Kidney (tissue), 14 donors: ENCODE data around the gene URB2. TPM values are rescaled to one million over a fixed set of nuclear protein-coding genes. Genes with fewer than 3 reads are reported as not detected.

Experiments
- DNase-seq, 5 donors: peaks; one replicate each; pipeline ENCODE4 v3.0.0-alpha.2; 2013 to 2020
- FAIRE-seq: peaks from 2 replicates; lab custom pipeline; 2012; peaks lifted over from hg19 to GRCh38; lab: Jason Lieb, UNC
- H3K27ac ChIP-seq, 2 donors: one replicate each; pipeline ENCODE4 v1.7.0; 2013; ENCODE audit warnings: low read depth in 2 of 2, low read length in 2 of 2, inconsistent platforms in 1 of 2
- H3K27me3 ChIP-seq: one replicate; pipeline ENCODE4 v1.7.1; 2013; ENCODE audit warnings: low read length, inconsistent platforms; ENCODE audit not compliant: control insufficient read depth, insufficient read depth
- H3K36me3 ChIP-seq, 3 donors: one replicate each; pipeline versions ENCODE4 v1.7.0 to v1.7.1; 2013; ENCODE audit warnings: low read length in 3 of 3, control low read depth in 1 of 3, inconsistent platforms in 1 of 3; ENCODE audit not compliant: insufficient read depth in 3 of 3, control insufficient read depth in 2 of 3
- H3K4me1 ChIP-seq, 3 donors: one replicate each; pipeline versions ENCODE4 v1.7.0 to v1.7.1; 2013; ENCODE audit warnings: low read length in 3 of 3, inconsistent platforms in 1 of 3, low read depth in 1 of 3; ENCODE audit not compliant: control insufficient read depth in 2 of 3, insufficient read depth in 2 of 3
- H3K4me3 ChIP-seq, 3 donors: one replicate each; pipeline versions ENCODE4 v1.7.0 to v1.8.1; 2013; ENCODE audit warnings: low read length in 3 of 3, control low read depth in 1 of 3, inconsistent platforms in 1 of 3
- H3K9ac ChIP-seq, 3 donors: one replicate each; pipeline versions ENCODE4 v1.7.0 to v1.7.1; 2013; ENCODE audit warnings: low read length in 3 of 3, control low read depth in 1 of 3, inconsistent platforms in 1 of 3
- H3K9me3 ChIP-seq, 3 donors: one replicate each; pipeline versions ENCODE4 v1.7.0 to v1.7.1; 2013; ENCODE audit warnings: low read length in 3 of 3, control low read depth in 1 of 3, inconsistent platforms in 1 of 3; ENCODE audit not compliant: control insufficient read depth in 2 of 3, insufficient read depth in 1 of 3
- intact Hi-C: fragments of 100-400 bp; cut with DNase I; formaldehyde crosslinking; loops from one replicate; pipeline ENCODE4 v1.11.1; 2022
- polyA plus RNA-seq: library from polyadenylated mRNA; stranded (reverse); fragments of 350-450 nt; fragmentation: Illumina TruSeq; extraction: RNeasy Lipid Tissue Mini Kit (QIAGEN cat#74804); gene quantifications from one replicate; pipeline ENCODE4 v1.2.3, GENCODE V29; 2014; ENCODE audit warnings: low read depth, low replicate concordance; ENCODE audit not compliant: insufficient read depth
- total RNA-seq: library from RNA; stranded (reverse); fragmentation: NEBNext Ultra II Directional; extraction: Animal tissue kit (Norgen Biotek cat#: 25700); gene quantifications from one replicate; pipeline ENCODE4 v1.2.1, GENCODE V29; 2021
- TF ChIP-seq, protein P1 (sequence below): IDR thresholded peaks from 3 replicates; pipeline ENCODE4 v1.5.1; 2012; ENCODE audit warnings: mild to moderate bottlenecking, moderate library complexity, borderline replicate concordance; ENCODE audit not compliant: insufficient read depth; ENCODE audit errors: extremely low read depth
- donor health status: control.
- donor health status: control.
- donor health status: control.
- donor health status: control.
- donor health status: control.
- donor health status: DM: yes; HTN: yes; CAD: no.
- donor health status: Normal renal cell carcinoma (clear cell type).

The URB2 gene
- total and polyA plus RNA-seq, 2 donors from 2014 or later, result 1.4 to 8.3 TPM

DNA sequence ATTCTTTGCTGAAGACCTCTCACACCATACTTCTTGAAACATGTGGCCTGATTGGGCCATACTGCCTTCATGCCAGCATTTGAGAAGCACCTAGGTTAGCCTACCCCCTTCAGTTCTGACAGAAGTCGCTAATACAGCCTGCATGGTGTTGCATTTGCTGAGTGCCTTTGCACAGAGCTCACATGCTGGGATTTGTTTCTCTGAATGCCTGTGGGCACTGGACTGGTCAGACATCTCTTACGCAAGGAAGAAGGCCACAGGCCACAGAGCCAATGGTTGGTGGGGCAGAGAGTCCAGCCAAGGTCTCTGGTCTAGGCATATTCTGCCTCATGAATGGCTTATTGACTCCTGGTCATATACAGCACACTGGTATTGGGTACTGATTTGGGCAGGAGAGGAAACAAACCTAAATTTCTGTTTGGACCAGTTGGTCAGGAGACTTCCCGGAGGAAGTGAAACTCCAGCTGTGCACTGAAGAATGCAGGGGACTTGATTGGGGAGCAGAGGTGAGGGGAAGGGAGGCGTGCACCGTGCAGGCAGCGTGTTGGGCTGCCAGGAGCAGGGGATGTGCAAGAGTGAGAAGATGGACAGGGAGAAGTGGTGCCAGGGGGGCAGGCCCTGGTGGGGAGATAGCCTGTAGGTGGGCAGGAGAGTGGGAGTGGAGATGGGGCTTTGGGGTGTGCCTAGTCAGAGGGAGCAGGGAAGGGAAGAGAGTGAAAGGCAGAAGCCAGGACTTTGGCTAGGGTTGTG lies 18.1 kb downstream of the URB2 start:
- Histone ChIP-seq H3K27ac (no peak overlapping the region), H3K27me3 (no peaks in the 10 kb centered on the region), H3K4me3 (no peak overlapping the region), H3K9ac (no peak overlapping the region), H3K4me1 (no peaks in the 10 kb centered on the region), H3K36me3 (peaks cover 2 to 27% (median 27%) of the 10 kb centered on the region in 3 donors), H3K9me3 (no peaks in the 10 kb centered on the region)
- TF ChIP-seq, protein P1, sequence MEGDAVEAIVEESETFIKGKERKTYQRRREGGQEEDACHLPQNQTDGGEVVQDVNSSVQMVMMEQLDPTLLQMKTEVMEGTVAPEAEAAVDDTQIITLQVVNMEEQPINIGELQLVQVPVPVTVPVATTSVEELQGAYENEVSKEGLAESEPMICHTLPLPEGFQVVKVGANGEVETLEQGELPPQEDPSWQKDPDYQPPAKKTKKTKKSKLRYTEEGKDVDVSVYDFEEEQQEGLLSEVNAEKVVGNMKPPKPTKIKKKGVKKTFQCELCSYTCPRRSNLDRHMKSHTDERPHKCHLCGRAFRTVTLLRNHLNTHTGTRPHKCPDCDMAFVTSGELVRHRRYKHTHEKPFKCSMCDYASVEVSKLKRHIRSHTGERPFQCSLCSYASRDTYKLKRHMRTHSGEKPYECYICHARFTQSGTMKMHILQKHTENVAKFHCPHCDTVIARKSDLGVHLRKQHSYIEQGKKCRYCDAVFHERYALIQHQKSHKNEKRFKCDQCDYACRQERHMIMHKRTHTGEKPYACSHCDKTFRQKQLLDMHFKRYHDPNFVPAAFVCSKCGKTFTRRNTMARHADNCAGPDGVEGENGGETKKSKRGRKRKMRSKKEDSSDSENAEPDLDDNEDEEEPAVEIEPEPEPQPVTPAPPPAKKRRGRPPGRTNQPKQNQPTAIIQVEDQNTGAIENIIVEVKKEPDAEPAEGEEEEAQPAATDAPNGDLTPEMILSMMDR, result no peak
- FAIRE-seq, result no peak
- intact Hi-C loops, result no loop called here
- DNase-seq, result no peak

DNA sequence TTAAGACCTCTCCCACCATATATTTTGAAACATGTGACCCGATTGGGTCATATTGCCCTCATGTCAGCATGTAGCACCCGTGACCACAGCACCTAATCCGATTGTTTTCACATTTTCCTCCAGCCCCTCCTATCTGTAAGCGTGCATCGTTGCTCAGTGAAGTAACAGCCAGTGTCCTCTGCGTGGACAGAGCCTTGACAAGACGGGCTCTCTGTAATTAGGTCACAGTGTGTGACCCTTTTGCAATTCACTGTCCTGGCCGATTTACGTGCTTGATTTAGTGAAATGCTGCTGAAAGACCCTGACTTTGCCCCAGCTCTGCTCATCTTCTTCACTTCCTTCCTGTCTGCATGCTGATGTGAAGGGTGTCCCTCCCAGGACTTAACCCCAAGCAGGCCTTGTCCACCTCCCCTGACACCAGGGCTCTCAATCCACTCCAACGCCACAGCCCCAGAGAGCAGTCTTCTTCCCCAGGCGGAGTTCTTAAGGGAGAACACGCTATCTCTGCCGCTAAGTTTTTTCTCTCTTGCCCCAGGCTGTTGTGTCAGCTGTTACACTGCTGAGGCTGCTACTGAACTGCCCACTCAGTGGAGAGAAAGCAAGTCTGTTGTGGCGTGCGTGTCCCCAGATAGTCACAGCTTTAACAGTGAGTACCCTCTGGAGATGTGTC lies 19.4 kb downstream of the URB2 start:
- FAIRE-seq (no peak), DNase-seq (no peak)
- intact Hi-C loops, result no loop called here
- Histone ChIP-seq H3K9ac (no peak overlapping the region), H3K36me3 (peaks cover 2 to 35% (median 32%) of the 10 kb centered on the region in 3 donors), H3K9me3 (no peaks in the 10 kb centered on the region), H3K4me3 (no peak overlapping the region), H3K27ac (no peak overlapping the region), H3K4me1 (no peaks in the 10 kb centered on the region), H3K27me3 (no peaks in the 10 kb centered on the region)
- TF ChIP-seq, protein P1, result no peak

DNA sequence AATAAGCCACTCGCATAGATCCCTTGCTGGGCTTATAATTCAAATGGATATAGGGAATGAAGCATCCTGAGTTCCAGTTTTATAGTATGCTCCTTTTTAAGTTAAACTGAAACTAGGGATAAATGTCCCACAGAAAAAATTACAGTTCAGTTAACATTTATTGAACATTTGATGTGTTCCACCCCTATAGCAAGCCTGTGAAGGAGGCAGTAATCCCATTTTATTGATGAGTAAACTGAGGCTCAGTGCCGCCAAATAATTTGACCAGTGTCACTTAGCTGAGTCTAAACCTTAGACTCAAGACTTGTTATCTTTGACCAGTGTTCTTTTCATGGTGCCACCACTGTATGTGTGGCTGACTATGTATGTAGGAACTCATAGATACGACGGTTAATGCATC lies 22.4 kb downstream of the URB2 start:
- no peaks in the 10 kb centered on the region for H3K27me3 ChIP-seq
- H3K4me1 ChIP-seq, result no peaks in the 10 kb centered on the region
- no peaks in the 10 kb centered on the region for H3K9me3 ChIP-seq
- no peak overlapping the region for H3K27ac ChIP-seq
- H3K4me3 ChIP-seq, result no peak overlapping the region
- DNase-seq, result no peak
- peaks cover 2 to 46% (median 32%) of the 10 kb centered on the region in 3 donors for H3K36me3 ChIP-seq
- no peak overlapping the region for H3K9ac ChIP-seq
- intact Hi-C loops, result no loop called here
- TF ChIP-seq, protein P1, result no peak
- FAIRE-seq, result no peak
